Measurements from ENCODE around the gene OGFOD3.

OGFOD3 gene

GRCh38 chr17:82411396-82412053 is 6.9 kb downstream of the OGFOD3 start:
- in situ Hi-C loops (cut with MboI; ENCODE audit: low pct_unique_long_range_greater_than_20kb, low sequenced_read_pairs, unreplicated experiment): no loop called here
- no peak for DNase-seq (ENCODE audit: low spot score)
- no peak for TF ChIP-seq CTCF (IDR thresholded peaks at IDR 0.05; ENCODE audit: extremely low read depth, insufficient read depth, missing control alignments)

GRCh38 chr17:82410014-82410716 is 8.2 kb downstream of the OGFOD3 start:
- no peak for TF ChIP-seq CTCF (IDR thresholded peaks at IDR 0.05; ENCODE audit: extremely low read depth, insufficient read depth, missing control alignments)
- in situ Hi-C loops (cut with MboI; ENCODE audit: low pct_unique_long_range_greater_than_20kb, low sequenced_read_pairs, unreplicated experiment): no loop called here
- no peak for DNase-seq (ENCODE audit: low spot score)

GRCh38 chr17:82408938-82409318 is 9.5 kb downstream of the OGFOD3 start:
- DNase-seq (ENCODE audit: low spot score): no peak
- in situ Hi-C loops (cut with MboI; ENCODE audit: low pct_unique_long_range_greater_than_20kb, low sequenced_read_pairs, unreplicated experiment): no loop called here

GRCh38 chr17:82408288-82408937 is 10.0 kb downstream of the OGFOD3 start:
- no peak for DNase-seq (ENCODE audit: low spot score)
- in situ Hi-C loops (cut with MboI; ENCODE audit: low pct_unique_long_range_greater_than_20kb, low sequenced_read_pairs, unreplicated experiment): no loop called here
- no peak for TF ChIP-seq CTCF (IDR thresholded peaks at IDR 0.05; ENCODE audit: extremely low read depth, insufficient read depth, missing control alignments)

More at GRCh38 chr17:82408938-82409318, 9.5 kb downstream of the OGFOD3 start:
- no peak for TF ChIP-seq CTCF (IDR thresholded peaks at IDR 0.05; ENCODE audit: extremely low read depth, insufficient read depth, missing control alignments)

- no peak for DNase-seq (ENCODE audit: low spot score)
- TF ChIP-seq CTCF (IDR thresholded peaks at IDR 0.05; ENCODE audit: extremely low read depth, insufficient read depth, missing control alignments): no peak
- in situ Hi-C loops (cut with MboI; ENCODE audit: low pct_unique_long_range_greater_than_20kb, low sequenced_read_pairs, unreplicated experiment): no loop called here
Observed at GRCh38 chr17:82407255-82407654, 11.1 kb downstream of the OGFOD3 start.

- in situ Hi-C loops (cut with MboI; ENCODE audit: low pct_unique_long_range_greater_than_20kb, low sequenced_read_pairs, unreplicated experiment): no loop called here
- no peak for DNase-seq (ENCODE audit: low spot score)
- no peak for TF ChIP-seq CTCF (IDR thresholded peaks at IDR 0.05; ENCODE audit: extremely low read depth, insufficient read depth, missing control alignments)
Observed at GRCh38 chr17:82406131-82406671, 12.2 kb downstream of the OGFOD3 start.
